GM21367 (cell line): Measurements from ENCODE around the gene STXBP5.
A peak's percentile ranks its signal among the peaks of the same experiment; 100 is the strongest.

ENCODE experiments used
- ATAC-seq: cut with Tn5 transposase; IDR thresholded peaks from one replicate; pipeline ENCODE4 v1.9.1; 2021; ENCODE audit not compliant: unreplicated experiment

The STXBP5 gene

DNA sequence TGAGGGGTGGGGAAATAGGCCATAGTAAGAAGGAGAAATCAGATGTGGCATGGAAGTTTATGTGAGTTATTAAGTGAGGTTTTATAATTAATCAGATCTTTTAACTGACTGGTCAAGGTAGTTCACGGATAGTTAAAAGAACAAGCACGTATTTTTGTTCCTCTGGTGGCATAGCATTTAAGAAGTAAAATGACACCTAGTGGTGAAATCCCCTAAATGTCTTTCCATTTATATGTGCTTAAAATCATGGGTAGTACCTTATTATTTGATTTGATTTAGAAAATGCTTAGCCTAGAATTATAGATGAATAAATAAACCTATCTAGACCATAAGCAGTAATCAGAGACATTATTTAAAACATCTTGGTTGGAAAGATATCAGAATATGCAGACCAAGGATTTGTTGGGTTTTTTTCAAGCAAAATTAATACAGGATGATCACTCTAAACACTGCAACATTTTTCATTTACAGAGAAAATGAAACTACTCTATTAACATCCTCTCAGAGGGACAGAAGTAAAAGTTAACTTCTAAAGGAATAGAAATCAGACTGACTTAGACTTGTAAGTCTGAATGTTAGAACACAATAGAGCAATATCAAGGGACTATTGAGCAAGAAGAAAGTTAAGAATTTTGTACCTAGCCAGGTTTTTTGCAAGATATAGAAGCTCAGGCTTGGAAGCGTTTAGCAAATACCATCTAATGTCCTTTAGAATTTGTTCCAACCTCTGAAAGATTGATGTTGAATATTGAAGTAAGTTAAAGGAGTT lies 81.1 kb downstream of the STXBP5 start:
- peak; percentile 79 for ATAC-seq

DNA sequence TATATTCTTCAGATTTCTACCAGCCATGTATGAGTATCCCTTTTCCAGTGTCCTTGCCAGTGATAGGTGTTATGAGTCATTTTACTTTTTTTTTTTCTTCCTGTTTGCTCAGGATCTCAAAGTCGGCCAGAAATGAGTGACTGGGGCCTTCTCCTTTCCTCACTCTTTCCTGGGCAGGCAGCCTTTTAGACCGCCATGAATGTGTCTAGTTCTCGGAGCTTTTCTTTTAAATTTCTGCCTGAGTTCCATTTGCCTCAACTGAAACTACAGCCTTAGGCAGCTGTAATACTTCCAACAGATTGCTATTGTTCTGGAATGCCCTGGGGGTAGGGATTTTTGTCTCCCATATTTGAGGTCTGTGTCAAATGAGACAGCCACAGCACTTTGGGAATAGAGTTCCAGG lies 83.7 kb downstream of the STXBP5 start:
- ATAC-seq: no peak

DNA sequence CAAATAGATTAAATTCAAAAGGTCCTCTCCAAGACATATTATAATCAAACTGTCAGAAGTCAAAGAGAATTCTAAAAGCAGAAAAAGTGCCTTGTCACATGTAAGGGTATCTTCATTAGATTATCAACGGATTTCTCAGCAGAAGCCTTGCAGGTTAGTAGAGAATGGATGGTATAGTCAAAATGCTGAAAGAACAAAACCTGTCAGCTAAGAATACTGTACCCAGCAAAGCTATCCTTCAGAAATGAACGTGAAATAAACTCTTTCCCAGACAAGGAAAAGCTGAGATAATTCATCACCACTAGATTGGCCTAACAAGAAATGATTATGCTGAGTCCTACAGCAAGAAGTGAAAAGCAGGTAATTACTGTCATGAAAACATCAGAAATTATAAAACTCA lies 92.9 kb downstream of the STXBP5 start:
- no peak for ATAC-seq

DNA sequence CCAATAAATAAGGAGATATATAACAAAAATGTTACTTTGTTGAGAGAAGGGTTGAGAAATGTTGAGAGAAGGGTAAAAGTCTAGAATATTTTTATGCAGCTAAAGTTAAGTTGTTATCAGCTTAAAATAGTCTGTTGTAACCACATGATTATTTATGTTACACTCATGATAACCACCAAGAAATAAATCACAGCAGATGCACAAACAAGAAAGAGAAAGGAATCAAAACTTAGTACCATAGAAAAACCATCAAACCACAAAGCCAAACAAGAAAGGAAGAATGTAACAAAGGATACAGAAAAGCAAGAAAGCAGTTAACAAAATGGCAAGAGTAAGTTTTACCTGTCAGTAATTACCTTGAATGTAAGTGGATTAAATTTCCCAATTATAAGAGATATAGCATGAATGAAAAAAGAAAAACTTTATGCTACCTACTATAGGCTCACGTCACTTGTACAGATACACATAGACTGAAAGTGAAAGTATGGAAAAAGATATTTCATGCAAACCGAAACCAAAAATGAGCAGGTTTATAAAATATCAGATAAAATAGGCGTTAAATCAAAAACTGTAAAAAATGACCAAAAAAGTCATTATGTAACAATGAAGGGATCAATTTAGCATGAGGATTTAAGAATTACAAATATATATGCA lies 93.6 kb downstream of the STXBP5 start:
- ATAC-seq: no peak

DNA sequence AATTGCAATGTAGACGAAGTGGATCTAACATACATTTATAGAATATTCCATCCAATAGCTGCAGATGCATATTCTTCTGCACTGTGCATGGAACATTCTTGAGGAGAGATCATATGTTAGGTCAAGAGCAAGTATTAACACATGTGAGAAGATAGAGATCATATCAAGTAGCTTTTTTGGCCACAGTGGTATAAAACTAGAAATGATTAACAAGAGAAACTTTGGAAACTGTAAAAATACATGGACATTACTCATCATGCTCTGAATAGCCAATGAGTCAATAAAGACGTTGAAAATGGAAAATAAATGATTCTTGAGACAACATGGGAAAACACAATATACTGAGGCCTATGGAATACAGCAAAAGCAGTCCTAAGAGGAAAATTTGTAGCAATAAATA lies 94.2 kb downstream of the STXBP5 start:
- ATAC-seq: no peak

DNA sequence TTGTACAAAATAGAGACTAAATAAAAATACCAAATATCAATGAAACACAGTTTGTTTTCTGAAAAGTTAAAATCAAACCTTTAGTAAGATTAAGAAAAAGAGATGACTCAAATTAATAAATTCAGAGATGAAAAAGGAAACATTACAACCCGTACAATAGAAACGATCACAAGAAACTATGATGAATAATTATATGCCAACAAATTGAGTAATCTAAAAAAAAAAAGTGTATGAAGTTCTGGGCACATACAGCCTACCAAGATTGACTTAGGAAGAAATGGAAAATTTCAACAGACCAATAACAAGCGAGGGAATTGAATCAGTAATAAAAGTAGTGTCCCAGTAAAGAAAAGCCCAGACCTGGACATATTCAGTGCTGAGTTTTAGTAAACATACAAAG lies 94.8 kb downstream of the STXBP5 start:
- no peak for ATAC-seq

DNA sequence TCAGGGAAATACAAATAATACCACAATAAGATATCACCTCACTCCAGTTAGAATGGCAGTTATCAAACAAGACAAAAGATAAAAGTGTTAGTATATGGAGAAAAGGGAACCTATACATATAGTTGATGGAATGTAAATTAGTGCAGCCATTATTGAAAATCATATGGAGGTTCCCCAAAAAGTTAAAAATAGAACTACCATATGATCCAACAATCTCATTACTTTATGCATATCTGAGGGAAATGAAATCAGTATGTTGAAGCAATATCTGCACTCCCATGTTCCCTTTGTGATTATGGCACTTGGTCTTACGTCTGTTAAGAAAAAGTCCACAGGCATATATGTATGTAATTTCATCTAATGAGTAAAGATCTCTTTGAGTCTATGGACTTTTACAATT lies 96.9 kb downstream of the STXBP5 start:
- ATAC-seq: no peak

DNA sequence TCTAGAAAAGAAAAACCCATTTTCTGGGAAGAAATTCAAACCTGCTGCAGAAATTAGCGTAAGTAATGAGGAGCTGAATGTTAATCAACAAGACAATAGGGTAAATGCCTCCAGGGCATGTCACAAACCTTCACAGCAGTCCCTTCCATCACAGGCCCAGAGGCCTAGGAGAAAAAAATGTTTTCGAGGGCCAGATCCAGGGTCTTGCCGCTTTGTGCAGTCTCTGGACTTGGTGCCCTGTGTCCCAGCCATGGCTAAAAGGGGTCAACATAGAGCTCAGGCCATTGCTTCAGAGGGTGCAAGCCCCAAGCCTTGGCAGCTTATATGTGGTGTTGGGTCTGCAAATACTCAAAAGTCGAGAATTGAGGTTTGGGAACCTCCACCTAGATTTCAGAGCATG lies 99.8 kb downstream of the STXBP5 start:
- ATAC-seq: no peak

DNA sequence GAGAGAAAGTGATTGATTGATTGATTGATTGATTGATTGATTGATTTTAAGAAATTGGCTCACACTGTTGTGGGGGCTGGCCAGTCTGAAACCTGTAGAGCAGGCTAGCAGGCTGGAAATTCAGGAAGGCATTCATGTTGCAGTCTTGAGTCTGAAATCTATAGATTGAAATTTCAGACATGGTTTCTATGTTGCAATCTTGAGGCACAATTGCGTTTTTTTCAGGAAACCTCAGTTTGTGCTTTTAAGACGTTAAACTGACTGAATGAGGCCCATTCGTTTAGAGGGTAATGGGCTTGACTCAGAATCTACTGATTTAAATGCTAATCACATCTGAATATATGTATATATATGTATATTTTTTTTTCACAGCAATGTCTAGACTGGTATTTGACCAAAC lies 106.3 kb downstream of the STXBP5 start:
- no peak for ATAC-seq

DNA sequence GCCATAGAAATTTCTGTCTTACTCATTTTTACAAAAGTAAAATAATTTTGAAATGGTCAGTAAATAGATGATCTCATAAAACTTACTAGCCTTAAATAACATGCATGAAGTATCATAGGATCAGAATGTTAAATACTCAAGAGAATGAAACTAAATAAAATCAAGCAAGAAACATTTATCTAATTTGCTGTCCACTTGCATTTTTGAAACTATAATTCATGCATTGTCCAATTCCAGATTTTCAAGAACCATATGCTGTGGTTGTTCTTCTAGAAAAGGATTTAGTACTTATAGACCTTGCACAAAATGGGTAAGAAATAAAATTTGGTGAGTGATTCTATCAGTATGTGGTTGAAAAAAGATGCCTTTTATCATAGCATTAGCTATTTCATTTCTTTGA lies 107.0 kb downstream of the STXBP5 start:
- no peak for ATAC-seq

DNA sequence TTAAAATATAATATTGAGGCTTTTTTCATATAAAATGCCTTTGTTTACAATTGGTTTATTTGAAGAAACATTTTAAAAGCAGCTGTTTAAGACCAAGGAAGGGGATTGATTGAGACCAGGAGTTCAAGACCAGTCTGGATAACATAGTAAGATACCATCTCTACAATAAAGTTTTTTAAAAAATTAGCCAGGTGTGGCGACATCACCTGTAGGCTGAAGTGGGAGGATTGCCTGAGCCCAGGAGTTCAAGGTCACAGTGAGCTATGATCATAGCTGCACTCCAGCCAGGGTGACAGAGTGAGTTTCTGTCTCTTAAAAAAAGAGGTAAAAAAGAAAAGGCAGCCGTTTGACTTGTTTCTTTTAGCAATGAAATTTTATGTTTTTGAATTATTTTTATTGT lies 117.0 kb downstream of the STXBP5 start:
- ATAC-seq: no peak

DNA sequence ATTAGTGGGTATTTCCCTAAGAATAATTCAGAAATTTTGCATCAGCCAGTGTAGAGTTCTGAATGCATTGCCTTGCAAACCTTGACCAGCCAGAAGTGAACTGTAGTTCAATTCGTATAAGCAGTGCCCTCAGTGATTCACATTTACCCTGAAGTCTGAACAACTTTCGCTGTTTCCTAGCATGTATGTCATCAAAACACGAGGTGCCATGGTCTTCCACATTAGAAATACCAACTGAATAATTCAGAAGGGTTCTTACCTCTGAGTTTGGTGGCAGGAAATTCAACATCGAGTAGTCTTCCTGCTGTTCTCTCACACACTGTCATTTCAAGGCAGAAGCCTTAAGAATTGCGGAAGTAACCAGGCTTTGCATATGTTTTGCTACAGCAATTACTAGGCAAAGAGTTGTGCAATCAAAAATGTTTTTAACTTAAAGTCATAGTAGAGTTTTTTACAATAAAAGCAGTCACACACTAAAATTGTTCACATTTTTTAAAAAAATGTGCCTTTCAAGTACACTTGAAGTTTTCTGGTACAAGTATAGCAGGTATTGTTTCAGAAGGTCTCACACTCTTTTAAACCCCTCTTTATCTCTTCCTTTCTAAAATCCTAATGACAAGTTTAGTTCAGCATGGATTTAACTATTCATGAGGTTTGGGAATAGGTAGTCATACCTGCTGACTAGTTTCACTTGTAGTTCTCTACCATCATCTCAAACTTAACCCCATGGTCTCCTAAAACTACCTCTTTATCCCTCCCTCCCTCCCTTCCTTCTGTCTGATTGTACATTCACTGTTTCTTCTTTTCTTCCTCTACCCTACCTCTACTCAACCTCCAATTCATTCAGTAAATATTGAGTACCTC lies 118.3 kb downstream of the STXBP5 start:
- peak; percentile 98 for ATAC-seq

DNA sequence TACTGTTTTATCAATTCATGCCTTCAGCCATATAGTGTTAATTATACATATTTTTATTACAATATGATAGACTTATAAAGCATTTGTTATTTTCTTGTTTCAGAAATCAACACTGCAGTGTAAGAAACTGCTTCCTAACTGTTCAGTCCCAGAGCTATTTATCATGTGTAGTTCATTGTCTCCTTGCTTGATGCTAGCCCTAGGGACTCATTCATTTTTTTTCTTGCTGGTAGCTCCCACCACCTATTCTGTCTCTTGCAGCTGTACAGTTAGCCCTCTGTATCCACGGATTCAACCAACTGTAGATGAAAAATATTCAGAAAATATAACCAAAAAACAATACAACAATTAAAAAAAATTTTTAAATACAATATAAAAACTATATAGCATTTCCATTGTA lies 121.3 kb downstream of the STXBP5 start:
- no peak for ATAC-seq

DNA sequence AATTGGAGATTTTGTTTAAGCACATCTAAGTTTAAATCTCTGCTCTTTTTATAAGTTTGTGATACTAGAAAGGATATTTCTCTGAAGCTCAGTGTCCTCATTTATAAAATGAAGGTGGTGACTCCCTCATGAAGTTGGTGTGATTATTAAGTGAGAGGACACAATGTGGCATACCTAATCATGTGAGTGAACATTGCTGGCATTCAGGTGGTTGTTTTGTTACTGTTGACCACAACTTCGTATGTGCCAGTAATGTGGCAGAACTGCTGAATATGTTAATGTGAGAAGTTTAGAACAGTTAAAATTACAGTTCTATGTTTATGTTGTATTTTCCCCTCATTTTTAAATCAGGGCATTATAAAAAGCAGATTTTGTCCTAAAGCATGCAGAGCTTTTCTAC lies 127.2 kb downstream of the STXBP5 start:
- ATAC-seq: no peak

DNA sequence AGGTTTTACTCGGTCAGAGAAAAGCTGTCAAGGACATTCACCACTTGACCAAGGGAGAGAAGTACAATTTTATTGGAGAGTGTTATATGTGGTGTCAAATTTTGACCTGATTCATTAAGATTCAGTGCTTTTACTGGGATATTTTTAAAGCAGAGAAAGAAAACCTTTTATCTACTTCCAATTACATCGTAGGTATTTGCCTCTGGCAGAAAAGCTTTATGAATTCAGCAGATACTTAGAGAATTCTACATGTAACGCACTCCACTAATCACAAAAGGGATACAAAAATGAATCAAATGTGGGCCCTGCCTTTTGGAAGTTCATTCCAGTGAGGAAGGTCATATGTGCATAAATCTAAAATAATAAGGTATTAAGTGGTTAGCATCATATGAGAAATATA lies 133.7 kb downstream of the STXBP5 start:
- no peak for ATAC-seq

DNA sequence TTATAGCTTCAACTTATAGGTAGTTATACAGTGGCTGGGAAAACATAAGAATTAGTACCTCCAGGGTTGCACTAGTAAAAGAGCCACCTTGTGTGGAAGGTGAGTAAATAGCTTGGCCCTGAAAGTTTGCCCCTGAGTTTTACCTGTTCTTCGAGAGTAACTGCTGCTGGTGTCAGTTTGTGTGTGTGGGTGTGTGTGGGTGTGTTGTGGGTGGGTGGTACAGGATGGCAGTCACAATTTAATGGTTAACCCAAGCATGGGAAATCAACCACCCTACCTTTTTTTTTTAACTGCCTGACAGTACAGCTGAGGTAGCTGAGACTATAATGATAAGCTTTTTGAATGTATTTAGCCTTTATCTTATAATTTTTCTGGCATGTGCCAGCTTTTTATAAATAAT lies 137.3 kb downstream of the STXBP5 start:
- ATAC-seq: no peak

DNA sequence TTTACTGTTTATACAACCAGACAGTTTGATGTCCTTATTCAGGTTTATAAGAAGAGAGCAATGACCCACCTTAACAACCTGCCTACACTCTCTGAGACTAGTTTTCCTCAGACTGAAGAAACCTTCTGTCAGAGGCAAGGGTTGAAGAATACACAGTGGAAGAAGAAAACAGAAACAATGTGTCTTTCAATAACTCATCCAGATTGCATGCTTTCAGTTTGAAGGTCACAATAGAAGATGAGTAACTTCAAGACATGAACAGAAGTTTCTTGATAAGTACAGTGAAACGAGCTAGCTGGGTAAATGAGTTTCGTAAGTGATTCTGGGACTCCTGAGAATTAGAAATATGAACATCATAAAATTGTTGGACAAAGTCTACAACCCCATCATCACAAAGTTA lies 141.7 kb downstream of the STXBP5 start:
- ATAC-seq: no peak

DNA sequence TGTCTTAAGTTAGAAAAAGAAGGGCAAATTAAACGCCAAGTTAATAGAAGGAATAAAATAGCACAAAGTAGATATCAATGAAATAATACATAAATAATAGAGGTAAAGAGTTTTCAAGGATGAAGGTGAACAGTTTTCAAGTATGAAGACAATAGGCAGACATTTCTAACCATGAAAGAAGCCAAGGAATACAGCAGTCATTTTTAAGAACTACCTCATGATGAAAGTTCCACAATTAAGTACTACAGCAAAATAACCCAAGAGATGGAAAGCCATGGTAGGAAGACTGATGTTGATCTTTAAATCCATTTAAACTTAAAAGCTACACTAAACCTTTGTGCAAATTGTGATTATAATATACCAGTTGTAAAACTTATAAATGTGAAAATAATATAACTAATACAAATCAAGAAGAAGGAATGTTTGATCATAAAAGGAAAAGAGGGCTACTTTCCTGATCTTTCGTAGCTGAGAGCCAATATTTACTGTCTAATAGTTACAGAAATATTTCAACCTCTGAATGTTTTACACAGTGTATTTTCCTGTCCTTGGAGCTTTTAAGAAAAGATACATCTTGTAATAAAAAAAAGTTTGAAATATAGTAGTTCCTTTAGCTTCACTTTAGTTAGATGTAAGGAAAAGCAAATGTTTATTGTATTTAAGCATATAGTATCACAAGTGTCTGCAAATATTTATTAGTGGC lies 143.1 kb downstream of the STXBP5 start:
- no peak for ATAC-seq

DNA sequence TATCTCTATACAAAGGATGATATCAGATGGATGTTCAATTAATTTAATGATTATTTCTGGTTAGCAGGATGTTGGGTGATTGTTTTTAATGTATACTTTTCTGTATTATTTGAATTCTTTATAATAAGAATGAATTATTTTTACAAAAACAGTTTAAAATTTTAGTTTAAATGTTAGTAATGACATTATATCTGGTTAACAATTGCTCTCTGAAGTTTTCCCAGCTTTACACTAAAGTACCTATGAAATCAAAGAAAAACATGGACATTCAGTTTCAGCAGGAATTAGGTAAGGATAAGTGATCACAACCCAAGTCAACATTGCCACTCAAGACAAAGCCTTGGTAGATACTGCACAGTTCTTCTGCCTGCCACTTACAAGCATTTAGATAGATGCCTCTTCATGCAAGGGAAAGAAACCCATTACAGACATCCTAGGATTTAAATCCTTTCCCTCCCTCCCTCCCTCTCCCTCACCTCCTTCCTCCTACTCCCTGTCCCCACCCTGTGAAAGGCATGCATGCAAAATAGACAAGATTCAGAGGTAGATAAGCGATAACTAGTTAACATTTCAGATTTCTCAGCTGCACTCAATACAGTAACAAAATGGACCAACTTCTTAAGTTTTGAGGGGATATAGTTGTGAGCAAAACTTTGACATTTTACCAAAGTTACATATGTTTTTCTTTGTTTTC lies 143.8 kb downstream of the STXBP5 start:
- ATAC-seq: no peak

DNA sequence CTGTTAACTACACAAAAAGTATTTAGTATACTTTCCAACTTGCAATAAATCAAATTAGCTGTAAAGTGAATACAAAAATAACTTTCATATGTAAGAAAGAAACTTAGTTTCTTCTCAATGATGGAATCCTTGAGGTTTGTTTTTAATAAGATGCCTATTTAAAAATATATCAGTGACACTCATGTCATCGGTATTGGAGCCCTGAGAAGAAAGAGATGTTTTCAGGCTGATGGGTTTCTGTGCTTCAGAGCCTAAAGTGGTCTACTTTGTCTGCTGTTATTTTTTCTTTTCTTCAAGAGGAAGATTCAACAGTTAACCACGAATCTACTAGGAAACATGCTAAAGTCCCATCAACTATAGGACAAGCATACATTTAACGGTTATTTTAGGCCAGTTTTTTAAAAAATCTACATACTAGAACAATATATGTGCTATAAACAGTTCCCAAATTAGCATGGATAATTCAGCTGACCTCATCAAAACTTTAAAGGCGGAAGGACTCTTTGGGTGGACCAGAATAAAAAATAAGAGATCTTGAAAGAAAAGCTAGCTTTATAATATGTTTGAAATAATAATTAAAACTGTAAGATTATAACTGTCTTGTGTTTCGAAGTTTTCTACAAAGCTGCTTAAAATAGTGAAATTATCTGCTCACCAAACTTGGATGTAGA lies 157.2 kb downstream of the STXBP5 start:
- no peak for ATAC-seq
